Fibroblast of lung (primary cell): ENCODE measurements around the gene TM9SF1. TPM values are rescaled to one million over a fixed set of nuclear protein-coding genes. Genes with fewer than 3 reads are reported as not detected.

Experiments used
- DNase-seq, 2 donors: peaks; one replicate each; pipeline versions ENCODE4 v3.0.0 to v3.0.0-alpha.2; 2010; ENCODE audit warnings: low read depth in 2 of 2
- H2AFZ ChIP-seq: 2 replicates; pipeline ENCODE4 v1.5.1; 2012; ENCODE audit warnings: low read length, control low read depth, inconsistent platforms
- H3K27ac ChIP-seq: 2 replicates; pipeline ENCODE4 v1.5.1; 2011; ENCODE audit warnings: low read length, control low read depth; ENCODE audit not compliant: insufficient read depth
- H3K27me3 ChIP-seq: 2 replicates; pipeline ENCODE4 v1.5.1; 2011; ENCODE audit warnings: mild to moderate bottlenecking, low read length; ENCODE audit not compliant: control insufficient read depth, insufficient read depth
- H3K36me3 ChIP-seq: 2 replicates; pipeline ENCODE4 v1.5.1; 2011; ENCODE audit warnings: low read length; ENCODE audit not compliant: control insufficient read depth, insufficient read depth
- H3K4me1 ChIP-seq: 2 replicates; pipeline ENCODE4 v1.5.1; 2011; ENCODE audit warnings: low read length; ENCODE audit not compliant: control insufficient read depth, insufficient read depth; ENCODE audit errors: extremely low read depth
- H3K4me2 ChIP-seq: 2 replicates; pipeline ENCODE4 v1.5.1; 2011; ENCODE audit warnings: low read length, control low read depth; ENCODE audit not compliant: insufficient read depth; ENCODE audit errors: extremely low read depth
- H3K4me3 ChIP-seq, 4 experiments: fragments of 200-600 bp in 1 of 4; sonication (generic) in 1 of 4; replicated peaks in 1 of 4; 2 replicates each; pipeline ENCODE4 v1.5.1; 2011 to 2016; ENCODE audit warnings: low read length in 4 of 4, low read depth in 3 of 4, mild to moderate bottlenecking in 3 of 4, control low read depth in 2 of 4, inconsistent platforms in 1 of 4, mixed read lengths in 1 of 4; ENCODE audit not compliant: insufficient read depth in 1 of 4; ENCODE audit errors: control extremely low read depth in 1 of 4
- H3K79me2 ChIP-seq: 2 replicates; pipeline ENCODE4 v1.5.1; 2012; ENCODE audit warnings: mild to moderate bottlenecking, low read length, inconsistent platforms; ENCODE audit not compliant: control insufficient read depth, insufficient read depth
- H3K9ac ChIP-seq: 2 replicates; pipeline ENCODE4 v1.5.1; 2011; ENCODE audit warnings: mild to moderate bottlenecking, low read length, control low read depth; ENCODE audit not compliant: insufficient read depth
- H3K9me3 ChIP-seq: 2 replicates; pipeline ENCODE4 v1.5.1; 2012; ENCODE audit warnings: low read depth, low read length; ENCODE audit not compliant: control insufficient read depth, insufficient read depth
- H4K20me1 ChIP-seq: 2 replicates; pipeline ENCODE4 v1.5.1; 2011; ENCODE audit warnings: low read length; ENCODE audit not compliant: control insufficient read depth, insufficient read depth; ENCODE audit errors: extremely low read depth
- EZH2 ChIP-seq: IDR thresholded peaks from 2 replicates; pipeline ENCODE4 v1.5.1; 2012; ENCODE audit warnings: low read length, control low read depth, mild to moderate bottlenecking; ENCODE audit errors: missing control alignments
- polyA plus RNA-seq, 2 donors: library from polyadenylated mRNA; depleted of rRNA in 1 of 2; stranded (reverse) in 1 of 2; unstranded in 1 of 2; fragments of >200 nt; gene quantifications; 2 replicates each; pipeline ENCODE4 v1.2.1, GENCODE V29; 2011 to 2012; ENCODE audit warnings: missing spikeins in 1 of 2
- total RNA-seq: library from RNA; depleted of rRNA; stranded (reverse); fragments of >200 nt; gene quantifications from 2 replicates; pipeline ENCODE4 v1.2.1, GENCODE V29; 2014
- TF ChIP-seq, protein P1 (sequence below), 2 donors: IDR thresholded peaks in 1 of 2; conservative IDR thresholded peaks in 1 of 2; 1 replicate in 1 of 2; 2 replicates in 1 of 2; pipeline ENCODE4 v1.5.1; 2011 to 2012; ENCODE audit warnings: low read length in 2 of 2, control low read depth in 1 of 2, inconsistent platforms in 1 of 2, low read depth in 1 of 2, mild to moderate bottlenecking in 1 of 2

Gene TM9SF1
- total and polyA plus RNA-seq, 2 donors (not counting 1 experiment from before 2014, with no cell fraction given): 61.6 to 65.1 TPM

DNA sequence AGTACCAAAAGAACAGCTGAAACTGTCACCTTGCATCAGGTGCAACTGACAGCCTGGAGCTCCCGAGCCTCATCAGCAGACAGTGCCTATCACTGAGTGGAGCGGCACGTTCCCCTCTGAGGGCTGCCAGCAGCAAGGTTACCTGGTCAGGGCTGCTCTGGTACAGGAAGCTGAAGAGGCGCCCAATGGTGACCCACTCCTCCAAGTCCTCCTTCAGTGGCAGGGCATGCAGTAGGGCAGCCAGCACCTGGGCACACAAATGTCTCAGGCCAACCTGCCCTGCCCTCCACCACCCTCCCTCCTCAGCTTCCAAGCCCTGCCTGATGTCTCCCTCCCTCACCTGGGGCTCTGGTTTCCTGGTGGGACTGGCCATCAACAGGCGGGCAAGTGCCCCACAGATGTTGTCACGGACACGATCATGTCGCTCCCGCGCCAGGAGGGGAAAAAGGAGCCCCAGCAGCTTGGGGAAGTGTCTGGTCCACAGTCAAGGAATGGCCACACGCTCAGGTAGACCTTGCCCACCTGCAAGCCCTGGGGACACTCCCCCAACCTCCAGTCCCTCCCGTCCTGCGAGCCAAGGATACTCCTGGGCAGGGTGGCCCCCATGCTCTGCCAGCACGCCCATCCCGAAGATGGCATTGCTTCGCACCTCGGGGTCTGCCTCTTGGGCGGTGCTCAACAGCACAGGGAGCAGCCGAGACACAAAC, 13.7 kb downstream of the TM9SF1 start:
- no peaks in the 10 kb centered on the region for H3K27me3 ChIP-seq
- H2AFZ ChIP-seq: no peak overlapping the region
- H4K20me1 ChIP-seq: no peaks in the 10 kb centered on the region
- H3K4me1 ChIP-seq: no peaks in the 10 kb centered on the region
- TF ChIP-seq, protein P1, sequence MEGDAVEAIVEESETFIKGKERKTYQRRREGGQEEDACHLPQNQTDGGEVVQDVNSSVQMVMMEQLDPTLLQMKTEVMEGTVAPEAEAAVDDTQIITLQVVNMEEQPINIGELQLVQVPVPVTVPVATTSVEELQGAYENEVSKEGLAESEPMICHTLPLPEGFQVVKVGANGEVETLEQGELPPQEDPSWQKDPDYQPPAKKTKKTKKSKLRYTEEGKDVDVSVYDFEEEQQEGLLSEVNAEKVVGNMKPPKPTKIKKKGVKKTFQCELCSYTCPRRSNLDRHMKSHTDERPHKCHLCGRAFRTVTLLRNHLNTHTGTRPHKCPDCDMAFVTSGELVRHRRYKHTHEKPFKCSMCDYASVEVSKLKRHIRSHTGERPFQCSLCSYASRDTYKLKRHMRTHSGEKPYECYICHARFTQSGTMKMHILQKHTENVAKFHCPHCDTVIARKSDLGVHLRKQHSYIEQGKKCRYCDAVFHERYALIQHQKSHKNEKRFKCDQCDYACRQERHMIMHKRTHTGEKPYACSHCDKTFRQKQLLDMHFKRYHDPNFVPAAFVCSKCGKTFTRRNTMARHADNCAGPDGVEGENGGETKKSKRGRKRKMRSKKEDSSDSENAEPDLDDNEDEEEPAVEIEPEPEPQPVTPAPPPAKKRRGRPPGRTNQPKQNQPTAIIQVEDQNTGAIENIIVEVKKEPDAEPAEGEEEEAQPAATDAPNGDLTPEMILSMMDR (conservative IDR thresholded peaks at IDR 0.05 in 1 of 2, IDR thresholded peaks at IDR 0.05 in 1 of 2; ENCODE audit: low read depth in 1 of 2, low read length in 2 of 2): no peak
- no peak for TF ChIP-seq EZH2
- no peak overlapping the region for H3K27ac ChIP-seq
- no peak overlapping the region for H3K4me2 ChIP-seq
- peaks cover 47% of the 10 kb centered on the region for H3K36me3 ChIP-seq
- H3K9ac ChIP-seq: no peak overlapping the region
- no peaks in the 10 kb centered on the region for H3K9me3 ChIP-seq
- DNase-seq: no peak
- H3K4me3 ChIP-seq: no peak overlapping the region
- no peaks in the 10 kb centered on the region for H3K79me2 ChIP-seq

DNA sequence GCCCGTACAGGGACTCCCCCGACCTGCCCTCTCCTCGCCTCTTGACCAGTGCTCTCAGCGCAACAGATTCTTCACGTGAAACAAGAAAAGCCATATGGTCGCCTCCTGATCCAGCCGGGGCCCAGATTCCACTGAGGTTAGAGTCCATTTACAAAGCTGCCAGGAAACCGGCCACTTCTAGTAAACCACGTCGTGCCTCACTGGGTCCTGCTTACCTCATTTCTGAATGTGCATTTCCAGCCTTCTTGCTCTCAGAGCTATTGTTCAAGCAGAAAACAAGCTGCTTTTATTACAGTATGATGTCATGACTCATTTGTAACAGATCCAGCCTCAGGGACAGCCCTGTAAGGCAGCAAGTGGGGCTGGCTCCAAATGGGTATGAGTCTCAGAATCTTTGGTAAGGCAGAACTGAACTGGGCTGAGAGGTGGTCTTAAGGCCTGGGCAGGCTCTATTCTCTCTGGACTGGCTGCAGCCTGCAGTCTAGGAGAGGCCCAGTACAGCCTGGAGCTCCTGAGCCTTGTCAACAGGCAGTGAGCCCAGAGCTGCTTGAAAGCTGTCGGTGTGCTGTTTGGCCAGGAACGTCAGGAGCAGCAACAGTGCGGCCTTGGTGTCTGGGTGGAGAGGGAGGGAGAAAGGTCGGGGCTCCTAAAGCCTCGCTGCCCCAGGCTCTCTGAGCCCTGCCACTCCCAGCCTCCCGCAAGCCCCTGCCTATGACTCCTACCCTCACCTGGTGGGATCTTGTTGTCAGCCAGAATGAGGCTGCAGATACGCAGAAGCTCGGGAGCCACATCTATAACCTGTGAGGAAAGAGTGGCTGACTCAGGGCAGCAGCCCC, 15.1 kb downstream of the TM9SF1 start:
- Histone ChIP-seq H3K4me3 (no peak overlapping the region), H3K27ac (peak overlapping the region; percentile 71), H3K27me3 (no peaks in the 10 kb centered on the region), H3K9ac (peak overlapping the region; percentile 41), H3K79me2 (no peaks in the 10 kb centered on the region), H3K4me1 (no peaks in the 10 kb centered on the region), H3K36me3 (peaks cover 42% of the 10 kb centered on the region), H2AFZ (no peak overlapping the region), H3K4me2 (no peak overlapping the region), H3K9me3 (no peaks in the 10 kb centered on the region), H4K20me1 (no peaks in the 10 kb centered on the region)
- TF ChIP-seq, protein P1 (conservative IDR thresholded peaks at IDR 0.05 in 1 of 2, IDR thresholded peaks at IDR 0.05 in 1 of 2; ENCODE audit: low read depth in 1 of 2, low read length in 2 of 2): no peak
- no peak for TF ChIP-seq EZH2
- peak; percentile 78 to 90 for DNase-seq

DNA sequence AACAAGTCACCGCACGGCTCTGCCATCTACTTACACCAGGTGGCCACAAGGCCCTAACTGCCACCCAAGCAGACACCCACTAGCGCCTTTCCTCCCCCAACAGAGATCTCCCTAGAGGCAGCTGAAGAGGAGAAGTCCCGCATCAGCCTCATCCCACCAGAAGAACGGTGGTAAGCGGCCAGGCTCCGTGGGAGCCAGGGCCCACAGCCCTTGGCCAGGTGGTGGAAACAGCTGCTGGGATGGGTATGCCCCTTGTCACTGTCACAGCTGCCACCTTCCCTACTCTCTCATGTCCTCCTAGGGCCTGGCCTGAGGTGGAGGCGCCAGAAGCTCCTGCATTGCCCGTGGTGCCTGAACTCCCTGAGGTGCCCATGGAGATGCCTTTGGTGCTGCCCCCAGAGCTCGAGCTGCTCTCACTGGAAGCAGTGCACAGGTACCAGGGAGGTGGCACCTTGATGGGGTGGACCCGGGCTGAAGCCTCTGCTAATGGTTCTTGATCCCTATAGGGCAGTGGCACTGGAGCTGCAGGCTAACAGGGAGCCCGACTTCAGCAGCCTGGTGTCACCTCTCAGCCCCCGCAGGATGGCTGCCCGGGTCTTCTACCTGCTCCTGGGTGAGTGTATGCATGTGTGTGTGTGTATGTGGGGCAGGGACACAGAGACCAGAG, 15.8 kb downstream of the TM9SF1 start:
- Histone ChIP-seq H3K79me2 (no peaks in the 10 kb centered on the region), H3K4me2 (no peak overlapping the region), H3K4me1 (no peaks in the 10 kb centered on the region), H3K9me3 (no peaks in the 10 kb centered on the region), H2AFZ (no peak overlapping the region), H4K20me1 (no peaks in the 10 kb centered on the region), H3K36me3 (peaks cover 38% of the 10 kb centered on the region), H3K9ac (no peak overlapping the region), H3K27ac (peak overlapping the region; percentile 71), H3K27me3 (no peaks in the 10 kb centered on the region), H3K4me3 (no peak overlapping the region)
- TF ChIP-seq EZH2: no peak
- TF ChIP-seq, protein P1 (conservative IDR thresholded peaks at IDR 0.05 in 1 of 2, IDR thresholded peaks at IDR 0.05 in 1 of 2; ENCODE audit: low read depth in 1 of 2, low read length in 2 of 2): no peak
- DNase-seq: no peak
